ENCODE results near the gene ADSL.

DNA sequence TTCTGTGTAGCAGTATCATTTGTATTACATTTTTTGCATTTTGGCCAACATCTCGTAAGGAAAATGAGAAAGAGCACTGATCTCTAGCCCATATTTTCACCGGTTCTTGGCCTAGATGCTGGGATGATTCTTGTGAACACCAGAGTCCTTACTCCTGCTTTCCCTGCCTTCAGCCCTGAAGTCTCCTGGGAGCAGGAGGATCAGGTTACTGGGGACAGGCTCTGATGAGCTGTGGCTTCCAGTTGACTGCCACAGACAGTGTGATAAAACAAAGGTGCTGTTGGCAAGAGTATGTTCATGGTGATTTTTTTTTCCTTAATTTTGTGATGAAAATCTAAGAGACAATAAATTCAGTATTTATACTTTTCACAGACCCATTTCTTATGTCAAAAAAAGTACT is 34.2 kb upstream of the ADSL start:
- TF ChIP-seq POLR2AphosphoS5 (IDR thresholded peaks at IDR 0.05) = no peak
- no peak for TF ChIP-seq CTCF (IDR thresholded peaks at IDR 0.05)
